Mucosa of descending colon (tissue), 3 donors: ENCODE measurements around the gene TRMT1L. TPM values are rescaled to one million over a fixed set of nuclear protein-coding genes. Genes with fewer than 3 reads are reported as not detected.

Experiments
- ATAC-seq: fragments of 200-7000 bp; cut with Tn5 transposase; one replicate; pipeline ENCODE4 v1.9.1; 2020; ENCODE audit warnings: mild to moderate bottlenecking, moderate library complexity
- DNase-seq, 3 donors: peaks; one replicate each; pipeline ENCODE4 v3.0.0-alpha.2; 2020
- H3K36me3 ChIP-seq: fragments of 200-600 bp; one replicate; pipeline ENCODE4 v1.8.0; 2021; ENCODE audit warnings: low read depth, mild to moderate bottlenecking
- H3K4me1 ChIP-seq: fragments of 200-600 bp; one replicate; pipeline ENCODE4 v1.8.0; 2021; ENCODE audit warnings: low read depth, mild to moderate bottlenecking
- H3K4me3 ChIP-seq: fragments of 200-600 bp; one replicate; pipeline ENCODE4 v1.8.0; 2021; ENCODE audit warnings: mild to moderate bottlenecking
- H3K9me3 ChIP-seq: fragments of 200-600 bp; one replicate; pipeline ENCODE4 v1.8.0; 2021; ENCODE audit warnings: mild to moderate bottlenecking
- intact Hi-C, 2 donors: fragments of 100-400 bp; cut with DNase I in 1 of 2; cut with micrococcal nuclease in 1 of 2; formaldehyde crosslinking; loops; one replicate each; pipeline versions ENCODE4 v1.11.0 to v1.11.1; 2022; cut with DNase I, micrococcal nuclease
- total RNA-seq, 3 donors: library from RNA; stranded (reverse); fragmentation: NEBNext Ultra II Directional in 2 of 3; extraction: Animal tissue kit (Norgen Biotek cat#: 25700) in 2 of 3; gene quantifications; one replicate each; pipeline versions ENCODE4 v1.2.1 to v1.2.4, GENCODE V29; 2021 to 2023
- TF ChIP-seq, protein P1 (sequence below): fragments of 200-600 bp; IDR thresholded peaks from one replicate; pipeline ENCODE4 v1.8.0; 2022; ENCODE audit warnings: antibody characterized with exemption, mild to moderate bottlenecking
- donor health status: DM: no; HTN: no; CAD: no; lungs with moderate emphysema.
- donor health status: DM: no; HTN: no; CAD: no.
- donor health status: DM: no; HTN: yes; CAD: no.

Gene TRMT1L
- total RNA-seq, 3 donors from 2014 or later, result 16.3 to 22.9 (median 19.1) TPM

GRCh38 chr1:185094761-185095160 lies 62.0 kb downstream of the TRMT1L start:
- H3K36me3 ChIP-seq, result no peaks in the 10 kb centered on the region
- TF ChIP-seq, protein P1, sequence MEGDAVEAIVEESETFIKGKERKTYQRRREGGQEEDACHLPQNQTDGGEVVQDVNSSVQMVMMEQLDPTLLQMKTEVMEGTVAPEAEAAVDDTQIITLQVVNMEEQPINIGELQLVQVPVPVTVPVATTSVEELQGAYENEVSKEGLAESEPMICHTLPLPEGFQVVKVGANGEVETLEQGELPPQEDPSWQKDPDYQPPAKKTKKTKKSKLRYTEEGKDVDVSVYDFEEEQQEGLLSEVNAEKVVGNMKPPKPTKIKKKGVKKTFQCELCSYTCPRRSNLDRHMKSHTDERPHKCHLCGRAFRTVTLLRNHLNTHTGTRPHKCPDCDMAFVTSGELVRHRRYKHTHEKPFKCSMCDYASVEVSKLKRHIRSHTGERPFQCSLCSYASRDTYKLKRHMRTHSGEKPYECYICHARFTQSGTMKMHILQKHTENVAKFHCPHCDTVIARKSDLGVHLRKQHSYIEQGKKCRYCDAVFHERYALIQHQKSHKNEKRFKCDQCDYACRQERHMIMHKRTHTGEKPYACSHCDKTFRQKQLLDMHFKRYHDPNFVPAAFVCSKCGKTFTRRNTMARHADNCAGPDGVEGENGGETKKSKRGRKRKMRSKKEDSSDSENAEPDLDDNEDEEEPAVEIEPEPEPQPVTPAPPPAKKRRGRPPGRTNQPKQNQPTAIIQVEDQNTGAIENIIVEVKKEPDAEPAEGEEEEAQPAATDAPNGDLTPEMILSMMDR, result no peak
- no peak overlapping the region for H3K4me3 ChIP-seq
- no peaks in the 10 kb centered on the region for H3K4me1 ChIP-seq
- intact Hi-C loops, result no loop called here
- no peak for ATAC-seq
- DNase-seq, result no peak
- H3K9me3 ChIP-seq, result no peaks in the 10 kb centered on the region

DNA sequence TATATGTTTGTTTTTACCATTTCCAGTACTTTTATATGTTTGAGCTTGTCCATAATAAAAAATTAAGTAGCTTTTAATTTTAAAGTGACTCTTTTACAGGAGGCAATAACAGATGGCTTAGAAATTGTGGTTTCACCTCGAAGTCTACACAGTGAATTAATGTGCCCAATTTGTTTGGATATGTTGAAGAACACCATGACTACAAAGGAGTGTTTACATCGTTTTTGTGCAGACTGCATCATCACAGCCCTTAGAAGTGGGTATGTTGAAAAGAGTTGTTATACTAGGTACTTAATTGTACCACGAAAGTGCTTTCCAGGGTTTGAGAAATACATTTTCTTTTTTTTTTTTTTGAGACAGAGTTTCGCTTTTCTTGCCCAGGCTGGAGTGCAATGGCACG lies 65.3 kb downstream of the TRMT1L start:
- DNase-seq (no peak), ATAC-seq (no peak)
- no peaks in the 10 kb centered on the region for H3K36me3 ChIP-seq
- intact Hi-C loops, result no loop called here
- H3K4me3 ChIP-seq, result no peak overlapping the region
- TF ChIP-seq, protein P1, result no peak
- H3K4me1 ChIP-seq, result no peaks in the 10 kb centered on the region
- no peaks in the 10 kb centered on the region for H3K9me3 ChIP-seq

DNA sequence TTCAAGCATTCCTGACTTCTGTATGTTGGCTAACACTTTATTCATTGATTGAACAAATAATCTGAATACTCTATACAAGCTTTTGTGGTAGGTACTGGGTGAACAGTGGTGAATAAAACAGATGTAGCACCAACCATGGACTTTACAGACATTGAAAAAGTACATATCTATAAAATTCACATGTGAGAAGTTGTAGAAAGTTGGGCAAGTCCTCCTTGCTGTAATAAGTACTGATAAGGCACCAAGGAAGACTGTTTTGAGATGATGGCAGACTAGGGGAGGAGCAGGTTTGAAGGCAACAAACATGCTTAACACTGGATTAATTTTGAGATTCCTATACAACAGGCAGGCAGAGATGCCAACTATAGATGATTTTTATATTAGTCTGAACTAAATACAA lies 69.0 kb downstream of the TRMT1L start:
- no peaks in the 10 kb centered on the region for H3K36me3 ChIP-seq
- no peaks in the 10 kb centered on the region for H3K4me1 ChIP-seq
- TF ChIP-seq, protein P1, result no peak
- no peak overlapping the region for H3K4me3 ChIP-seq
- ATAC-seq (no peak), DNase-seq (no peak)
- H3K9me3 ChIP-seq, result no peaks in the 10 kb centered on the region
- intact Hi-C loops, result no loop called here

- Histone ChIP-seq H3K4me3 (no peak overlapping the region), H3K9me3 (no peaks in the 10 kb centered on the region), H3K4me1 (no peaks in the 10 kb centered on the region), H3K36me3 (no peaks in the 10 kb centered on the region)
- ATAC-seq (no peak), DNase-seq (no peak)
- intact Hi-C loops, result no loop called here
- TF ChIP-seq, protein P1, result no peak
These were observed 69.7 kb downstream of the TRMT1L start for GRCh38 chr1:185087101-185087500.

- TF ChIP-seq, protein P1, result no peak
- DNase-seq, result no peak
- no peak overlapping the region for H3K4me3 ChIP-seq
- ATAC-seq, result no peak
- H3K9me3 ChIP-seq, result no peaks in the 10 kb centered on the region
- no peaks in the 10 kb centered on the region for H3K4me1 ChIP-seq
- no peaks in the 10 kb centered on the region for H3K36me3 ChIP-seq
- intact Hi-C loops, result no loop called here
These were observed 72.9 kb downstream of the TRMT1L start for GRCh38 chr1:185083818-185084217.

DNA sequence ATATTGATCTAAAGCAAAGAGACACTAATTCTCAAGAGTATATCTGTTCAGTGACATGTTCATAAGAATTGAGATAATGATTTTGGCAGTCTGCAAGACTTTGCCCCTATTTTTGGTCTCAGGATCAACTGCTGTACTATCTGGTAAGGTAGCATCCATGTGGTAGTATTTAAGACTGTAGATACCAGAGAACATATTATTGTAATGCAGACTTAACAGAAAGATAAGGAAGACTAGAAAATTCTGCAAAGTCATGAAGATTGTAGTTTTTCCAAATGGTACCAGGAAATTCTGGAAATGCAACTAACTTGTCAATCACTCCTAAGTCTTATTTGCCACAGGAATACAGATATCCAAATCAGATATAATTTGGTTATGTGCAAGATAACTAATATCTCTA lies 76.3 kb downstream of the TRMT1L start:
- ATAC-seq, result no peak
- H3K4me1 ChIP-seq, result no peaks in the 10 kb centered on the region
- intact Hi-C loops, result no loop called here
- H3K36me3 ChIP-seq, result no peaks in the 10 kb centered on the region
- TF ChIP-seq, protein P1, result no peak
- no peaks in the 10 kb centered on the region for H3K9me3 ChIP-seq
- H3K4me3 ChIP-seq, result no peak overlapping the region
- no peak for DNase-seq
